ENCODE results near the gene CDH15. TPM values are rescaled to one million over a fixed set of nuclear protein-coding genes. Genes with fewer than 3 reads are reported as not detected.
A peak's percentile ranks its signal among the peaks of the same experiment; 100 is the strongest.

Gene CDH15
- total RNA-seq, 1 experiment from 2014 or later, result 3.8 TPM

DNA sequence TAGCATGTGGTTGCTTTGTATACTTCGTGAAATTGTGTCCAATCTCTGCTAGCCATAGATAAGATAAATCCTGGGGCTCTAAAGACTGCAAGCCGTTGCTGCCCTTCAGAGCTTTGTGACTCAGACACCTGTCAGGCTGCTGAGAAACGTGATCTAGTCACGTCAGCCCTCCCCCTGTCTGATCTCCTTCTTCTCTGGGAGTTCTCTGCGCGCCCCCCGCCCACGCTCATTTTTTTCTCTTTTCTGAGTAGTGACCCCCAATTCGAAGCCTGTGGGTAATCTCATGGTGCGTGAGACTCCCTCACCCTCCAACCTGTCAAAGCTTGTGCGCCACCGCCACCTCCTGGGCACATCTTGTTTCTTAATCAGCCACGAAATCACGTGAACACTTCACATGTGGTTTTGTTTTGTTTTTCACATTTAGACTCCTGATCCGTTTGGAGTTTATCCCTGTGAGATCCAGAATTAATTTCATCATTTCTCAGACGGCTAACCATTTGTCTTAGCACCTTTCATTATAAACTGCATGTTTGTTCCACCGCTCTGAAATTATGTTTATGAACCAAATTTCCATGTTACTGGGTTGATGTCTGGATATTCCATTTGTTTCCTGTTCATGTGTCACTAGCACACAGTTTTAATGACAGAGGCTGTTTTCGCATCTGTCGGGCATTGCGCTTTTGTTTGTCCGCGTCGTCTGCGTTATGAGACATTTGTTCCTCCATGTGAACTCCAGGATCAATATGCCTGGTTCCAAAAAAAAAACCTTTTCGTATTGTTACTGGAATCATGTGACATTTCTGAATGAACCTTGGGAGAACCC, 45.0 kb downstream of the CDH15 start:
- ATAC-seq (peak; percentile 70), DNase-seq (ENCODE audit: low read depth, low spot score) (peak; percentile 73)
- H3K9me3 ChIP-seq (ENCODE audit: control insufficient read depth in 1 of 2, insufficient read depth in 1 of 2, low read depth in 1 of 2, low read length in 2 of 2), result no peaks in the 10 kb centered on the region
- H3K36me3 ChIP-seq (ENCODE audit: control insufficient read depth in 1 of 2, insufficient read depth in 2 of 2, low read length in 2 of 2), result peaks cover 0 to 4% of the 10 kb centered on the region in 2 experiments; a peak in 1 of 4 replicates
- H3K4me3 ChIP-seq (replicated peaks in 1 of 2; ENCODE audit: low read depth in 1 of 2, low read length in 2 of 2), result peak overlapping the region; percentile 88 to 93
- peak overlapping the region; percentile 90 for H3K4me2 ChIP-seq (ENCODE audit: low read length)
- H3K9ac ChIP-seq (ENCODE audit: low read length), result peak overlapping the region; percentile 88
- peaks cover 32% of the 10 kb centered on the region for H3K79me2 ChIP-seq (ENCODE audit: insufficient read depth, low read length)
- H3K27ac ChIP-seq (ENCODE audit: low read depth, low read length), result peak overlapping the region; percentile 74; the same call in 1 of the 2 replicates
- ChIA-PET POLR2A (interaction anchor here (0.6 to 1.1 kb wide), 2 partner anchors 24 to 45 kb away, joined by 3 read pairs; partner anchors contain the start of gene CDH15), RAD21 (ENCODE audit: low non-redundant PET in 1 of 2, low total read pairs in 2 of 2, uncharacterized antibody in 2 of 2, unreplicated experiment in 2 of 2) (no interaction called here), CTCF (interaction anchor here (0.7 to 2.5 kb wide), 9 partner anchors 24 to 479 kb away, joined by 3 to 14 read pairs (median 5); partner anchors contain the start of genes APRT and CDH15)
- H2AFZ ChIP-seq (ENCODE audit: low read depth, low read length, poor library complexity, severe bottlenecking), result no peak overlapping the region
- intact Hi-C loops (cut with micrococcal nuclease), result loop anchor here (1.0 to 5.0 kb wide), 8 partner anchors 46 to 479 kb away; partner anchors contain the start of genes CDH15, GALNS and TRAPPC2L
- no TSS peak for BruUV-seq (replicated peaks)
- H3K4me1 ChIP-seq (ENCODE audit: control insufficient read depth in 1 of 2, insufficient read depth in 2 of 2, low read length in 2 of 2), result peaks cover 0 to 16% of the 10 kb centered on the region in 2 experiments; a peak in 3 of 4 replicates
- no peaks in the 10 kb centered on the region for H3K27me3 ChIP-seq (ENCODE audit: insufficient read depth, low read length)
- H3K9me2 ChIP-seq (ENCODE audit: insufficient read depth), result no peaks in the 10 kb centered on the region
- no peaks in the 10 kb centered on the region for H4K20me1 ChIP-seq (ENCODE audit: insufficient read depth)
- TF ChIP-seq POLR2A (IDR thresholded peaks at IDR 0.05; ENCODE audit: borderline replicate concordance, extremely low read depth, insufficient read depth, insufficient read length) (no peak), JUND (IDR thresholded peaks at IDR 0.05) (no peak), SIN3A (IDR thresholded peaks at IDR 0.05; ENCODE audit: low read depth) (peak; percentile 77; the same call in 1 of the 2 replicates), ZNF274 (IDR thresholded peaks at IDR 0.05; ENCODE audit: low read depth, low read length) (no peak), EZH2 (IDR thresholded peaks at IDR 0.05) (no peak), SP1 (IDR thresholded peaks at IDR 0.05; ENCODE audit: low read depth) (peak; percentile 28; the same call in 1 of the 2 replicates), ELF1 (IDR thresholded peaks at IDR 0.05; ENCODE audit: borderline replicate concordance, low read depth) (no peak), EZH2phosphoT487 (IDR thresholded peaks at IDR 0.05; ENCODE audit: borderline replicate concordance) (no peak), RAD21 (IDR thresholded peaks at IDR 0.05; ENCODE audit: low read depth) (peak; percentile 99), CBX3 (IDR thresholded peaks at IDR 0.05; ENCODE audit: low read depth) (no peak), EGR1 (IDR thresholded peaks at IDR 0.05; ENCODE audit: low read depth) (no peak), TCF7L2 (IDR thresholded peaks at IDR 0.05; ENCODE audit: borderline replicate concordance, extremely low read depth, insufficient read depth, insufficient read length) (no peak), FOSL1 (IDR thresholded peaks at IDR 0.05; ENCODE audit: low read depth) (peak; percentile 26; the same call in 1 of the 2 replicates), YY1 (IDR thresholded peaks at IDR 0.05; ENCODE audit: extremely low read depth, insufficient replicate concordance, low read depth, low read length) (peak; percentile 26), POLR2AphosphoS5 (IDR thresholded peaks at IDR 0.05; ENCODE audit: low read depth, low read length) (peak; percentile 38; the same call in 1 of the 2 replicates)
- TF ChIP-seq, protein P1, sequence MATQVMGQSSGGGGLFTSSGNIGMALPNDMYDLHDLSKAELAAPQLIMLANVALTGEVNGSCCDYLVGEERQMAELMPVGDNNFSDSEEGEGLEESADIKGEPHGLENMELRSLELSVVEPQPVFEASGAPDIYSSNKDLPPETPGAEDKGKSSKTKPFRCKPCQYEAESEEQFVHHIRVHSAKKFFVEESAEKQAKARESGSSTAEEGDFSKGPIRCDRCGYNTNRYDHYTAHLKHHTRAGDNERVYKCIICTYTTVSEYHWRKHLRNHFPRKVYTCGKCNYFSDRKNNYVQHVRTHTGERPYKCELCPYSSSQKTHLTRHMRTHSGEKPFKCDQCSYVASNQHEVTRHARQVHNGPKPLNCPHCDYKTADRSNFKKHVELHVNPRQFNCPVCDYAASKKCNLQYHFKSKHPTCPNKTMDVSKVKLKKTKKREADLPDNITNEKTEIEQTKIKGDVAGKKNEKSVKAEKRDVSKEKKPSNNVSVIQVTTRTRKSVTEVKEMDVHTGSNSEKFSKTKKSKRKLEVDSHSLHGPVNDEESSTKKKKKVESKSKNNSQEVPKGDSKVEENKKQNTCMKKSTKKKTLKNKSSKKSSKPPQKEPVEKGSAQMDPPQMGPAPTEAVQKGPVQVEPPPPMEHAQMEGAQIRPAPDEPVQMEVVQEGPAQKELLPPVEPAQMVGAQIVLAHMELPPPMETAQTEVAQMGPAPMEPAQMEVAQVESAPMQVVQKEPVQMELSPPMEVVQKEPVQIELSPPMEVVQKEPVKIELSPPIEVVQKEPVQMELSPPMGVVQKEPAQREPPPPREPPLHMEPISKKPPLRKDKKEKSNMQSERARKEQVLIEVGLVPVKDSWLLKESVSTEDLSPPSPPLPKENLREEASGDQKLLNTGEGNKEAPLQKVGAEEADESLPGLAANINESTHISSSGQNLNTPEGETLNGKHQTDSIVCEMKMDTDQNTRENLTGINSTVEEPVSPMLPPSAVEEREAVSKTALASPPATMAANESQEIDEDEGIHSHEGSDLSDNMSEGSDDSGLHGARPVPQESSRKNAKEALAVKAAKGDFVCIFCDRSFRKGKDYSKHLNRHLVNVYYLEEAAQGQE (IDR thresholded peaks at IDR 0.05; ENCODE audit: low read depth), result no peak
- TF ChIP-seq, protein P2, sequence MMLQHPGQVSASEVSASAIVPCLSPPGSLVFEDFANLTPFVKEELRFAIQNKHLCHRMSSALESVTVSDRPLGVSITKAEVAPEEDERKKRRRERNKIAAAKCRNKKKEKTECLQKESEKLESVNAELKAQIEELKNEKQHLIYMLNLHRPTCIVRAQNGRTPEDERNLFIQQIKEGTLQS (IDR thresholded peaks at IDR 0.05), result no peak
- TF ChIP-seq, protein P3, sequence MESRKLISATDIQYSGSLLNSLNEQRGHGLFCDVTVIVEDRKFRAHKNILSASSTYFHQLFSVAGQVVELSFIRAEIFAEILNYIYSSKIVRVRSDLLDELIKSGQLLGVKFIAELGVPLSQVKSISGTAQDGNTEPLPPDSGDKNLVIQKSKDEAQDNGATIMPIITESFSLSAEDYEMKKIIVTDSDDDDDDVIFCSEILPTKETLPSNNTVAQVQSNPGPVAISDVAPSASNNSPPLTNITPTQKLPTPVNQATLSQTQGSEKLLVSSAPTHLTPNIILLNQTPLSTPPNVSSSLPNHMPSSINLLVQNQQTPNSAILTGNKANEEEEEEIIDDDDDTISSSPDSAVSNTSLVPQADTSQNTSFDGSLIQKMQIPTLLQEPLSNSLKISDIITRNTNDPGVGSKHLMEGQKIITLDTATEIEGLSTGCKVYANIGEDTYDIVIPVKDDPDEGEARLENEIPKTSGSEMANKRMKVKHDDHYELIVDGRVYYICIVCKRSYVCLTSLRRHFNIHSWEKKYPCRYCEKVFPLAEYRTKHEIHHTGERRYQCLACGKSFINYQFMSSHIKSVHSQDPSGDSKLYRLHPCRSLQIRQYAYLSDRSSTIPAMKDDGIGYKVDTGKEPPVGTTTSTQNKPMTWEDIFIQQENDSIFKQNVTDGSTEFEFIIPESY (IDR thresholded peaks at IDR 0.05; ENCODE audit: extremely low read depth, insufficient replicate concordance, low read length), result no peak
- TF ChIP-seq, protein P4, sequence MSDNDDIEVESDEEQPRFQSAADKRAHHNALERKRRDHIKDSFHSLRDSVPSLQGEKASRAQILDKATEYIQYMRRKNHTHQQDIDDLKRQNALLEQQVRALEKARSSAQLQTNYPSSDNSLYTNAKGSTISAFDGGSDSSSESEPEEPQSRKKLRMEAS (IDR thresholded peaks at IDR 0.05), result peak; percentile 95

Measured in HCT116 (cell line).